ENCODE data around the gene PGM1.

- TF ChIP-seq, protein P1, sequence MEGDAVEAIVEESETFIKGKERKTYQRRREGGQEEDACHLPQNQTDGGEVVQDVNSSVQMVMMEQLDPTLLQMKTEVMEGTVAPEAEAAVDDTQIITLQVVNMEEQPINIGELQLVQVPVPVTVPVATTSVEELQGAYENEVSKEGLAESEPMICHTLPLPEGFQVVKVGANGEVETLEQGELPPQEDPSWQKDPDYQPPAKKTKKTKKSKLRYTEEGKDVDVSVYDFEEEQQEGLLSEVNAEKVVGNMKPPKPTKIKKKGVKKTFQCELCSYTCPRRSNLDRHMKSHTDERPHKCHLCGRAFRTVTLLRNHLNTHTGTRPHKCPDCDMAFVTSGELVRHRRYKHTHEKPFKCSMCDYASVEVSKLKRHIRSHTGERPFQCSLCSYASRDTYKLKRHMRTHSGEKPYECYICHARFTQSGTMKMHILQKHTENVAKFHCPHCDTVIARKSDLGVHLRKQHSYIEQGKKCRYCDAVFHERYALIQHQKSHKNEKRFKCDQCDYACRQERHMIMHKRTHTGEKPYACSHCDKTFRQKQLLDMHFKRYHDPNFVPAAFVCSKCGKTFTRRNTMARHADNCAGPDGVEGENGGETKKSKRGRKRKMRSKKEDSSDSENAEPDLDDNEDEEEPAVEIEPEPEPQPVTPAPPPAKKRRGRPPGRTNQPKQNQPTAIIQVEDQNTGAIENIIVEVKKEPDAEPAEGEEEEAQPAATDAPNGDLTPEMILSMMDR (conservative IDR thresholded peaks at IDR 0.05; ENCODE audit: low read length), result no peak
- TF ChIP-seq EZH2phosphoT487 (IDR thresholded peaks at IDR 0.05; ENCODE audit: borderline replicate concordance, low read depth, low read length), result no peak
Observed at GRCh38 chr1:63671514-63671913, 78.3 kb downstream of the PGM1 start.
